ENCODE measurements around the gene DSTN. TPM values are rescaled to one million over a fixed set of nuclear protein-coding genes. Genes with fewer than 3 reads are reported as not detected.
A peak's percentile ranks its signal among the peaks of the same experiment; 100 is the strongest.

The DSTN gene
- total and polyA plus RNA-seq, 9 of the 15 experiments (the other 6 are each of a cell fraction or from before 2014, with no cell fraction given) = 25.7 to 88.3 (median 61.0) TPM

- POLR2A ChIA-PET = interaction anchor here (0.6 kb wide), 1 partner anchor 13 kb away, joined by 3 read pairs; no protein-coding TSS in a partner anchor
Observed at GRCh38 chr20:17627101-17627955, 57.5 kb downstream of the DSTN start.

More at GRCh38 chr20:17627101-17627955, 57.5 kb downstream of the DSTN start:
- H3K9ac ChIP-seq (ENCODE audit: insufficient read depth in 1 of 2, low read depth in 2 of 2, low read length in 2 of 2) = no peak overlapping the region
- DNase-seq (ENCODE audit: extremely low read depth in 1 of 4, low spot score in 3 of 4) (no peak), FAIRE-seq (no peak), ATAC-seq (no peak)
- H3K9me1 ChIP-seq (ENCODE audit: control insufficient read depth, insufficient read depth, low read length) = no peaks in the 10 kb centered on the region
- H2AFZ ChIP-seq (ENCODE audit: low read depth, low read length) = no peak overlapping the region
- peaks cover 10% of the 10 kb centered on the region; the same call in 1 of the 3 replicates for H3K36me3 ChIP-seq (ENCODE audit: control insufficient read depth, insufficient read depth, low read length)
- H3K4me3 ChIP-seq = no peak overlapping the region
- H3K27me3 ChIP-seq (ENCODE audit: control insufficient read depth in 2 of 2, insufficient read depth in 2 of 2, low read length in 2 of 2) = no peaks in the 10 kb centered on the region
- no peak for TF ChIP-seq WHSC1 (IDR thresholded peaks at IDR 0.05; ENCODE audit: low read length)
- no peak for TF ChIP-seq NKRF (IDR thresholded peaks at IDR 0.05; ENCODE audit: borderline replicate concordance)
- TF ChIP-seq ZC3H11A (IDR thresholded peaks at IDR 0.05; ENCODE audit: low read depth, low read length) = no peak
- TF ChIP-seq ZBTB33 (CRISPR knock-in tag; IDR thresholded peaks at IDR 0.05) = 0 out of 2 replicates have a peak, but pooled peaks have one; percentile 16
- in situ Hi-C loops (cut with MboI) = no loop called here
- BruUV-seq (replicated peaks) = no TSS peak
- no peak overlapping the region for H3K27ac ChIP-seq (ENCODE audit: extremely low read depth, low read depth, low read length)
- H3K79me2 ChIP-seq (ENCODE audit: control insufficient read depth, insufficient read depth, low read length) = no peaks in the 10 kb centered on the region
- H3K9me3 ChIP-seq (replicated peaks; ENCODE audit: control insufficient read depth, insufficient read depth, low read depth, low read length) = no peaks in the 10 kb centered on the region
- 91% methylated on average over 9 of the region's 27 CpGs for WGBS (ENCODE audit: insufficient coverage, low coverage, missing lambda C conversion rate)
- H3K4me1 ChIP-seq (replicated peaks in 1 of 2; ENCODE audit: control insufficient read depth in 2 of 2, insufficient read depth in 2 of 2, low read length in 2 of 2) = no peaks in the 10 kb centered on the region
- no peak overlapping the region for H3K4me2 ChIP-seq (ENCODE audit: insufficient read depth, low read length)
- CTCF ChIA-PET (ENCODE audit: low intra/inter-chr PET ratio) = no interaction called here
- intact Hi-C loops (cut with micrococcal nuclease) = no loop called here
- no peaks in the 10 kb centered on the region for H4K20me1 ChIP-seq (replicated peaks; ENCODE audit: control insufficient read depth, insufficient read depth, low read length)
